SH-SY5Y (cell line): ENCODE results near the gene TBC1D32.

Experiments used
- GATA2 ChIP-seq: IDR thresholded peaks from 2 replicates; pipeline ENCODE4 v1.6.1; 2011; ENCODE audit warnings: mild to moderate bottlenecking, low read depth, low read length
- GATA3 ChIP-seq: IDR thresholded peaks from 2 replicates; pipeline ENCODE4 v1.6.1; 2011; ENCODE audit warnings: low read depth, mild to moderate bottlenecking, low read length, moderate library complexity

TBC1D32 gene

GRCh38 chr6:121339639-121340226, 5.5 kb upstream of the TBC1D32 start:
- TF ChIP-seq GATA2 (no peak), GATA3 (no peak)

GRCh38 chr6:121338956-121339355, 4.7 kb upstream of the TBC1D32 start:
- no peak for TF ChIP-seq GATA2
- TF ChIP-seq GATA3: no peak

GRCh38 chr6:121338366-121338765, 4.1 kb upstream of the TBC1D32 start:
- TF ChIP-seq GATA2: no peak
- TF ChIP-seq GATA3: no peak

GRCh38 chr6:121335087-121336008, 1.1 kb upstream of the TBC1D32 start:
- TF ChIP-seq GATA2: no peak
- TF ChIP-seq GATA3: no peak

GRCh38 chr6:121333196-121333595, 1.1 kb downstream of the TBC1D32 start:
- no peak for TF ChIP-seq GATA2
- TF ChIP-seq GATA3: no peak

GRCh38 chr6:121330516-121330915, 3.8 kb downstream of the TBC1D32 start:
- TF ChIP-seq GATA3: no peak
- TF ChIP-seq GATA2: no peak

GRCh38 chr6:121321282-121321681, 13.0 kb downstream of the TBC1D32 start:
- TF ChIP-seq GATA2: no peak

GRCh38 chr6:121319603-121320002, 14.7 kb downstream of the TBC1D32 start:
- TF ChIP-seq GATA3 (no peak), GATA2 (no peak)

GRCh38 chr6:121319112-121319553, 15.1 kb downstream of the TBC1D32 start:
- TF ChIP-seq GATA3 (no peak), GATA2 (no peak)

GRCh38 chr6:121314381-121315112, 19.7 kb downstream of the TBC1D32 start:
- TF ChIP-seq GATA2: no peak
- TF ChIP-seq GATA3: no peak

GRCh38 chr6:121310495-121310894, 23.8 kb downstream of the TBC1D32 start:
- TF ChIP-seq GATA3: no peak
- no peak for TF ChIP-seq GATA2

GRCh38 chr6:121309768-121310469, 24.4 kb downstream of the TBC1D32 start:
- TF ChIP-seq GATA2: no peak
- no peak for TF ChIP-seq GATA3

GRCh38 chr6:121305957-121306607, 28.2 kb downstream of the TBC1D32 start:
- TF ChIP-seq GATA2: no peak
- TF ChIP-seq GATA3: no peak
